ENCODE results near the gene CNTNAP2.

- no peak for TF ChIP-seq EP300 (IDR thresholded peaks at IDR 0.05)
- no peak for TF ChIP-seq CTCF (IDR thresholded peaks at IDR 0.05)
- no peak for TF ChIP-seq POLR2A (IDR thresholded peaks at IDR 0.05)
Observed at GRCh38 chr7:147151661-147152060, 1035.1 kb downstream of the CNTNAP2 start.

Measured in tibial nerve (tissue), 4 donors.